Stromal cell of bone marrow (primary cell): ENCODE data around the gene TYRO3.
A peak's percentile ranks its signal among the peaks of the same experiment; 100 is the strongest.
"Not testable (repeated sequence)": the region's sequence is repeated elsewhere in the genome, so short reads cannot be mapped to it uniquely, and the experiment has no call there.

Experiments used
- DNase-seq: peaks from one replicate; pipeline ENCODE4 v3.0.0-alpha.2; 2012; ENCODE audit warnings: low read depth

TYRO3 gene

DNA sequence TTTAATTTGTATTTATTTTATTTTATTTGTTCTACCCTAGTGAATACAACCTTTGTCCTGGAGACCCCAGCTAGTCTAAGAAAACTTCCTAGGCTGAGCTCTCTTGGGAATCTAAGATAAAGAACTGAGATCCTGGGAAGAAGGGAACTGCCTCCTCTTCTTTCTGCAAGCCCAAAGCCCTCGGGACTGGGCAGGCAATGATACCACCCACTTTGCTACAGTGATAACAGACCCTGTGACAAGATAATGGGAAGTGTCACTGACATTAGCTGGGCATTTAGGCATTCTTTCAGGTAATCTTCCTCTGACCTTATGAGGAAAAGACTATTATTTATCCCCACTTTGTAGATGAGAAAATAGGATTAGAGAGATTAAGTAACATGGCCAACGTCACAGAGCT is 15.1 kb downstream of the TYRO3 start:
- no peak for DNase-seq

DNA sequence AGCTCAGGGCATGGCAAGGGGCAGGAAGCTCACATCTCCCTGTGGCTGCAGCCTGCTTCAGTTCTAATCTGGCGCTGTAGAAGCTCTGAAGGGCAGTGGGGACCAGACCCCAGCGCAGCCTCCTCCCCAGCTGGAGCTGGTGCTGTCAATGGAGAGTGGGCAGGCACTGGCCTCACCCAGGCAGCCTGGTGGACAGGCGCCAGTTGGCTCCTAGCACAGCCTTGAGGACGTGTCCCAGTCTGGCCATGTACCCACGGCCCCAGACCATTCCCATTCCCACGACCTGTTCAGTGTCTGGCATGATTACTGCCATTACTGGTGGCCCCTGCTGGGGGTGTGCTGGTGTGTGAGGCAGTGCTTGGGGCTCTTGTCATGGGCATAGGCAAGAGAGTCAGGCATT is 16.3 kb downstream of the TYRO3 start:
- no peak for DNase-seq

DNA sequence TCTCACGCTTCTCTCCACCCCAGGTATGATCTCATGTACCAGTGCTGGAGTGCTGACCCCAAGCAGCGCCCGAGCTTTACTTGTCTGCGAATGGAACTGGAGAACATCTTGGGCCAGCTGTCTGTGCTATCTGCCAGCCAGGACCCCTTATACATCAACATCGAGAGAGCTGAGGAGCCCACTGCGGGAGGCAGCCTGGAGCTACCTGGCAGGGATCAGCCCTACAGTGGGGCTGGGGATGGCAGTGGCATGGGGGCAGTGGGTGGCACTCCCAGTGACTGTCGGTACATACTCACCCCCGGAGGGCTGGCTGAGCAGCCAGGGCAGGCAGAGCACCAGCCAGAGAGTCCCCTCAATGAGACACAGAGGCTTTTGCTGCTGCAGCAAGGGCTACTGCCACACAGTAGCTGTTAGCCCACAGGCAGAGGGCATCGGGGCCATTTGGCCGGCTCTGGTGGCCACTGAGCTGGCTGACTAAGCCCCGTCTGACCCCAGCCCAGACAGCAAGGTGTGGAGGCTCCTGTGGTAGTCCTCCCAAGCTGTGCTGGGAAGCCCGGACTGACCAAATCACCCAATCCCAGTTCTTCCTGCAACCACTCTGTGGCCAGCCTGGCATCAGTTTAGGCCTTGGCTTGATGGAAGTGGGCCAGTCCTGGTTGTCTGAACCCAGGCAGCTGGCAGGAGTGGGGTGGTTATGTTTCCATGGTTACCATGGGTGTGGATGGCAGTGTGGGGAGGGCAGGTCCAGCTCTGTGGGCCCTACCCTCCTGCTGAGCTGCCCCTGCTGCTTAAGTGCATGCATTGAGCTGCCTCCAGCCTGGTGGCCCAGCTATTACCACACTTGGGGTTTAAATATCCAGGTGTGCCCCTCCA is 19.1 kb downstream of the TYRO3 start:
- DNase-seq: no peak

DNA sequence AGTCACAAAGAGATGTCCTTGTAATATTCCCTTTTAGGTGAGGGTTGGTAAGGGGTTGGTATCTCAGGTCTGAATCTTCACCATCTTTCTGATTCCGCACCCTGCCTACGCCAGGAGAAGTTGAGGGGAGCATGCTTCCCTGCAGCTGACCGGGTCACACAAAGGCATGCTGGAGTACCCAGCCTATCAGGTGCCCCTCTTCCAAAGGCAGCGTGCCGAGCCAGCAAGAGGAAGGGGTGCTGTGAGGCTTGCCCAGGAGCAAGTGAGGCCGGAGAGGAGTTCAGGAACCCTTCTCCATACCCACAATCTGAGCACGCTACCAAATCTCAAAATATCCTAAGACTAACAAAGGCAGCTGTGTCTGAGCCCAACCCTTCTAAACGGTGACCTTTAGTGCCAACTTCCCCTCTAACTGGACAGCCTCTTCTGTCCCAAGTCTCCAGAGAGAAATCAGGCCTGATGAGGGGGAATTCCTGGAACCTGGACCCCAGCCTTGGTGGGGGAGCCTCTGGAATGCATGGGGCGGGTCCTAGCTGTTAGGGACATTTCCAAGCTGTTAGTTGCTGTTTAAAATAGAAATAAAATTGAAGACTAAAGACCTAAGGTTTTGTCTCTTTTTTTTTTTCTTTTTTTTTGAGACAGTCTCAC is 19.8 kb downstream of the TYRO3 start:
- no peak for DNase-seq

DNA sequence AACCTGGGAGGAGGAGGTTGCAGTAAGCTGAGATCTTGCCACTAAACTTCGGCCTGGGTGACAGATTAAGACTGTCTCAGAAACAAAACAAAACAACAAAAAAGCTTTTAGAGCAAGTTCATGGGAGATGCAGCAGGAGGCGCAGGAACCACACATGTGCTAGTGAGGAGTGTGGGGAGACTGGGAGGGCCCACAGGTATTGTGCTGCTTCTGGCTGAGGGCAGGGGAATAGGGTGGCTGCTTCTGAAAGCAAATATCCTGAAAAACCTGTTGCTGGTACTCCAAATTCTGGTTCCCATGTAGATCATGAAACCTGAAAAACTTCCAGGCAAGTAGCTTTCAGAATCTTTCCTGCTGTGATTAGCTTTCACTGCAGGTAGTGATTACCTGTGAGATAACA is 22.1 kb downstream of the TYRO3 start:
- no peak for DNase-seq

DNA sequence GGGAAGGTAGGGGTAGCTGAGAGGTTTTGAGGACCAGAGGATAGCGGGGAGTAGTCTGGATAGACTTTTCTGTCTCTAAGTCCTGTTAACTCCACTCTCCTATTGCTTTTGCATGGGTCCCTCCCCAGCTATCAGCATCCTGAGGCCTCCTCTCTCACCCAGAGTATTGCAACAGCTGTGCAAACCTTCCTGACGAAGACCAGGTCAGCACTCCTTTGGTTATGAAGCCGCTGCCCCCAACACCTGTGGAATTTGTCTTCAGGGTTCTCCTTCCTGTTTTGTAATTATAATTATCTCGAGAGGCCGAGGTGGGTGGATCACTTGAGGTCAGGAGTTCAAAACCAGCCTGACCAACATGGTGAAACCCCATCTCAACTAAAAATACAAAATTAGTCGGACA is 24.8 kb downstream of the TYRO3 start:
- DNase-seq: no peak

DNA sequence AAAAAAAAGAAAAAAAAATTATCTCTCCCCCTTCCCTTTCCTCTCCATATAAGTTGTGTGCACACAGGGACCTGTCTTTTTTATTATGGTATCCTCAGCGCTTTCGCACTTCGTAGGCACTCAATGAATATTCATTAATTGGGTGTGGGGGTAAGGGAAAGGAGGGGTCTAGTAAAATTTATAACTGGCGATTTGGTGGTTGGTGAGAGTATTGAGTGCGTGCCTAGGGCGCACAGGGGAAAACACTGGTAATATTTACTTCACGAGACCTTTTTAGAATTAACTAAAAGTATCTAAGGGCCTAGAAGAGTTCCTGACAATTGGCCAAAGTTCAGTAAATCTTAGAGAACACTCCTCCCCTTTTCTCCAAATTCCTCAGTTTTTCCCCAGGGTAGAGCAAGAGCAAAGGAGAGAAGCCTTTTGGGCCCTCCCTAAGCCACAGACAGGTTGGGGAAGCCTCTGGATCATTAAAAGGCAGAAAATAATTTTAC is 25.7 kb downstream of the TYRO3 start:
- no peak for DNase-seq

DNA sequence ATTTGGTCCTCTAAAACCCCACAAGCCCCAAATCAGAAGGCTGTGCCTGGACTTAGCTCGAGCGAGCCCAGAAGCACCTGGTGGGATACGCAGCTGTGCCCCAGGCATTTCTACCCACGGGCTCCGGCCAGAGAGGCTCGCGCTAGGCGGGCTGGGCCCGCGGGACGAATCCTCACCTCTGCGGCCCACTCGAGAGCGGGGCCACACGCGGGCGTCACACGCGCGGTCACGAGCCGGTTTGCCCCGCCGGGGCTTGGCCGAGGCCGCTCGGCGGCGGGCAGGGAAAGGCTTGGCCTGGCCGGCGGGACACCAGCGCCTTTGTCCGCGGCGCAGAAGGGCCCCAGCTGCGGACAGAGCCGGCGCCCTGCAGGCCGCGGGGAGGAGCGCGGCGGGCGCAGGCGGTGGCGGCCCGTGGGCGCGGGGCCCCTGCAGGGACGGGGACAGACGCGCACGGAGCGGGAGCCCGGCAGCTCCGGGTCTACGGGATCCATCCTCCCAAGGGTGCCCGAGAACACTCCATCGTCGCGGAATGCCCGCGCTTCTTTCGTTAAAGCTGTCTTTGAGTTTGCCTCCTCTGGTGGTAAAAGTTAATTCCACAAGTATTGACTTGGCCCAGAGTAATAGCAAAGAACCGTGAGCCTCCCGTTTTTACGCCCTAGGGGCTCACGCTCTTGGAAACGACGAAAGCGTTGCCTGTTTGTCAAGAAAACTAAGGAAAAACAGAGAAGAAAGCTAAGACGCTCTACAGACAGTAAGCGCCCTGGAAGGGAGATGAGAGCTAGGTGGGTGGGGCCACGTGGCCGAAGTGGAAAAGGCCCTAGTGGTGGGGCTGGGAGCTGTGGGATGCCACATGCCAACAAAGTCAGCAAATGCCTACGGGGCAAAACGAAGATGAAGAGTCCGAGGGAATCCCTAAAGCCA is 26.4 kb downstream of the TYRO3 start:
- DNase-seq: peak; percentile 25

- not testable (repeated sequence) for DNase-seq
Measured at GRCh38 chr15:41586531-41587282, 27.7 kb downstream of the TYRO3 start.

GRCh38 chr15:41589018-41589417 is 30.0 kb downstream of the TYRO3 start:
- DNase-seq: not testable (repeated sequence)

DNA sequence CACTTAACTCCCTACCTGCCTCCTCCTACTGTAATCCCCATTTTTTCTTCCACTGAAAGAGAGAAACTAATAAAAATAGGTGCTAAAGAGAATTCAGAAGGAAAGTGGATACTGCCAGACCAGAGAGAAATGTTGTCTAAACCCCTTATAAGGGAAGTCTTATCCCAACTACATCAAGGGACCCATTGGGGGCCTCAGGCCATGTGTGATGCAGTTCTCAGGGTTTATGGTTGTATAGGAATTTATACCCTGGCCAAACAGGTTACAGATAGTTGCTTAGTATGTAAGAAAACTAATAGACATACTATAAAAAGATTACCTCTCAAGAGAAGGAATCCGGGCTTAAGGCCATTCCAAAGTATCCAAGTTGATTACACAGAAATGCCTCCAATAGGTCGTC is 30.6 kb downstream of the TYRO3 start:
- DNase-seq: not testable (repeated sequence)

DNA sequence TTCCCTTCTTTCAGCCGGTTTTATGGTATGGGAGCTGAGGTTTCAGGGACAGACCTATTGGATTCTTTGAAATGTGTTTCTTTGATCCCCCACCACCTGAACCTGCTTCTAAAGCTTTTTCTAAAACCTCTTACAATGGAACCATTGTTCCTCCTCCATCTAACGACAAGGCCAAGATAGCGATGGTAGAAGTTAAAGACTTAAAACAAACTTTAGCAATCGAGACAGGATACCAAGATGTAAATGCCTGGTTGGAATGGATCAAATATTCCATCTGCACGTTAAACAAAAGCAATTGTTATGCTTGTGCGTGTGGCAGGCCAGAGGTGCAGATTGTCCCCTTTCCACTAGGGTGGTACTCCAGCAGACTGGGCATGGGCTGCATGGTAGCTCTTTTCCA is 32.2 kb downstream of the TYRO3 start:
- not testable (repeated sequence) for DNase-seq

DNA sequence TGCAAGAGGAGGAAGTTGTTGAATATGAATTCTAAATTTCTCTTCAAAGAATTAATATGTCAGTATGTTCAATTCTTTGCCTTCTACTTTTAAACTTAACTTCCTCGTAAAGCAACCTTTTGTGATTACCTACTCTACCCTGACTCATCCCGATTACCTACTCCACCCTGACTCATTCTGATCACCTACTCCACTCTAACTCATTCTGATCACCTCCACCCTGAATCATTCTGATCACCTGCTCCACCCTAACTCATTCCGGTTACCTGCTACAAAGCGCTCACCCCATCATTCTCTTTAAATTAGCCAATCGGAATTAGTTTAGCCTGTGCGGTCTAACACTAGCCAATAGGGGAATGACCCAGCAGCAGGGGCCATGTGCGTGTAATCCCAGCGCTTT is 33.7 kb downstream of the TYRO3 start:
- DNase-seq: not testable (repeated sequence)

DNA sequence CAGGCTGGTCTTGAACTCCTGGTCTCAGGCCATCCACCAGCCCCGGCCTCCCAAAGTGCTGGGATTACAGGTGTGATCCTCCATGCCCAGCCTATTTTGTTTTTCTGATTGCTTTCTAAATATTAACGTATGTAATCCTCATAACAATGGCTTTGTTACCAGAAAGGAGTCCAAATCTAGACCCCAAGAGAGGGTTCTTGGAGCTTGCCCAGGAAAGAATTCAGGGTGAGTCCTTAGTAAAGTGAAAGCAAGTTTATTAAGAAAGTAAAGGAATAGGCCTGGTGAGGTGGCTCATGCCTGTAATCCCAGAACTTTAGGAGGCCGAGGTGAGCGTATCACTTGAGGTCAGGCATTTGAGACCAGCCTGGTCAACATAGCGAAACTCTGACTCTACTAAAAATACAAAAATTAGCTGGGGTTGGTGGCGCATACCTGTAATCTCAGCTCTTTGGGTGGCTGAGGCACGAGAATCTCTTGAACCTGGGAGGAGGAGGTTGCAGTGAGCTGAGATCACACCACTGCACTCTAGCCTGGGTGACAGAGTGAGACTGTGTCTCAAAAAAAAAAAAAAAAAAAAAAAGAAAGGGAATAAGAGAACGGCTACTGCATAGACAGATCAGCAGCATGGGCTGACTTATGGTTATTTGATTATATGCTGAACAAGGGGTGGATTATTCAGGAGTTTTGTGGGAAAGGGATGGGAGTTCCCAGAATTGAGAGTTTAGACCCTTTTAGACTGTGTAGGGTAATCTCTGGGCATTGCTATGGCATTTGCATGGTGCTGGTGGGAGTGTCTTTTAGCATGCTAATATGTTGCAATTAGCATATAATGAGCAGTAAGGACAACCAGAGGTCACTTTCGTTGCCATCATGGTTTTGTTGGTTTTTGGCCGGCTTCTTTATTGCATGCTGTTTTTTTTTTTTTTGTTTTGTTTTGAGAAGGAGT is 36.1 kb downstream of the TYRO3 start:
- no peak for DNase-seq

- DNase-seq: no peak
Measured at GRCh38 chr15:41596972-41597371, 38.0 kb downstream of the TYRO3 start.

DNA sequence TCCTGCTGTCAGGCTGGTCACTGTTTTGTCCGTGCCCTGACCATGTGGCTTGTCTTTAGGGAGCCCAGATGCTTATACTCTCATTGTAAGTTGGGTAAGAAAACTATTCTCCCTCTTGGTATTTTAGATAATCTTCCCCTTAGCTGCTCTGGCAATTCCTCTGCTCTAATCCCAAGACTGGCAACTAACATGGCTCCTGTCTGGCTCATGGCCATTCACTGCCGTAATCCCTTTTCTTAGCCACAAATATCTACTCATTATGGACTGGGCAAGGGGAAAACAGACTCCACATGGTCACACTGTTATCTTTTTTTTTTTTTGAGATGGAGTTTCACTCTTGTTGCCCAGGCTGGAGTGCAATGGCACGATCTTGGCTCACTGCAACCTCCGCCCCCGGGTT is 38.8 kb downstream of the TYRO3 start:
- DNase-seq: no peak

DNA sequence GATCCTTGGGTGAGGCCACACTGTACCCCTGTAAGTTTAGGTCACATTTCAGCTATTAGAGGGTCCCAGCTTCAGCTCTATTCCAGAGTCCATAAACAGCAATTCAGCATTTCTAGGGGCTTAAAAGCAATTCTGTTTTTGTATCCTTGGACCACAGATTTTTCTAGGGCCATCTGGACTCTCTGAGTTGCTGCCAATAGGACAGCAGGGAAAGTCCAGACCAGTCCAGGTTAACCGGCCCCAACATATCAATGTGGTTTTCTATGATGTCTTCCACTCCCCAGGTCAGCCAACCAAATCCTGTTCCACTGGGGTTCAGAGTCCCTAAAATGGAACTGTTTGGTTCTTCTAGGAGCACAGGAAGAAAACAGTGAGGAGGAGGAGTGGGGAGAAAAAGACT is 40.0 kb downstream of the TYRO3 start:
- no peak for DNase-seq

DNA sequence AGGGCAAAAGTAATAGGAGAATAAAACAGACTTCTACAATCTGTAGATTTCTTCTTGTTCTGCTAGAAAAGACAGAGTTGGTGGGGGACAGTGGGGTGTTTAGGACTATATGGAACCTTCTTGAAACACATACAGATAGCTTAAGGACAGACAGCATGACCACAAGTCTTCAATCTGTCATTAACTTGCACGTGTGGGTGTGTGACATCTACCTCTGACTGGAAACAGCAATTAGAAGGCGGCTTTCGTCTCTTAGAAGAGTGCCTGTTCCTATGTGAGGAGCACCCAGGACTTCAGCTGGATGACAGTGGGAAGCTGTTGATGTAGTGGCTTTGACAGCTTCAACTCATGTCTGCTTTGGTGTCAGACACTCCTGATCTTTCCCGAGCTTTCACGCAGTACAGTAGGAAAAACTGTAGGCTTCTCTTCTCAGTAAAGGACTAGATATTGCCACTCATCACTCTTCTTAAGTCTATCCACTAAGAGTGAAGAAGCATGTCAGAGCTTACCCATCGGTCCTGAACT is 44.5 kb downstream of the TYRO3 start:
- DNase-seq: no peak

DNA sequence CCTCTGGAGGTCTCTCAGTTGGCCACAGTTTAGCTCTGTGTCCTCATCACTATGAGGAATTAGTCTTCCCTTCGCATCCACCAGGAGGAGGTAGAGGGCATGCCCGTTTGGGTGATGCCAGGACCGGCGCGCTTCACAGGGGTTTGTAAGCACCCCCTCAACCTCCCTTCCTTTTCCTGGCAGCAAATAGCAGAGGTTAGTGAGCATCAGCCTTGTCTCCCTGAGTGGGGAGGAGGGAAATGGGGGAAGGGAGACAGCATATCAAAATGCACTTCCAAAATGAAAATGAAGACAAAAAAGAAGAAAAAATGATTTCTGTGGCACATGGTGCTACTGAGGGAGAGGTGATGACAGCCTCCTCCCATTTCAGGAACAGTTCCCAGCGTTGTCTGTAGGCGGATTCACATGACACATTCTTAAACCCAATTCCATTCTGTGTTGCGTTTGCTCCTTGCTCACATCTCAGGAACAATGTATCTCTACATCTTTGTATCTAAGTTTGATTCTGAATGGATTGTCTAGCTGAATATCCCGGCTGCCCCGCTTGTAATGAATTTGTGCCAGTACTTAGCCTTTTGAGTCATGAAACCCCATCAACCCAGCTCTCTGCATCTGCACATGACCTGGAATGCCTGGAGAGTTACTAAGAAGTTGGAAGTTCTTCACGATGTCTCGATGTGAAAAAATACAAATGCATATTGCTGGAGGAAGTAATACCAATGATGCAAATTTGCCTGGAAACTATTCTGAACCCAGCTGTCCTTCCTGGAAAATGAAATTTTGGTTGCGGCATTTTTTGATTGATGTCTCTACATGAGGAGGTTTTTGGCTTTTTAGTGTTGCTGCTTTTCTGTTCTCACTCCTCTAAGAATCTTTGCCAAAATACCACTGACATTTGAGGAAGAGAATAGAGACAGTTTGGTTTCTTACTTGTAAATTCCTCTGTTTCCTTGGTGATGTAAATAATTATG is 45.2 kb downstream of the TYRO3 start:
- DNase-seq: peak; percentile 81
